Measurements from ENCODE around the gene PSG11.
"Not testable (repeated sequence)": the region's sequence is repeated elsewhere in the genome, so short reads cannot be mapped to it uniquely, and the experiment has no call there.

- TF ChIP-seq CTCF (conservative IDR thresholded peaks at IDR 0.05; ENCODE audit: low read depth, low read length); SMC3 (IDR thresholded peaks at IDR 0.05; ENCODE audit: low read depth, low read length); RFX5 (IDR thresholded peaks at IDR 0.05; ENCODE audit: low read depth, low read length); CEBPB (IDR thresholded peaks at IDR 0.05; ENCODE audit: low read depth, low read length); BHLHE40 (IDR thresholded peaks at IDR 0.05; ENCODE audit: low read depth, low read length); RAD21 (IDR thresholded peaks at IDR 0.05; ENCODE audit: low read length); MAZ (IDR thresholded peaks at IDR 0.05; ENCODE audit: borderline replicate concordance, low read depth, low read length); POLR2A (IDR thresholded peaks at IDR 0.05; ENCODE audit: low read depth, low read length); MXI1 (IDR thresholded peaks at IDR 0.05; ENCODE audit: borderline replicate concordance, low read depth, low read length); USF2 (IDR thresholded peaks at IDR 0.05; ENCODE audit: low read depth, low read length): not testable (repeated sequence)
Observed at GRCh38 chr19:42989186-42989585, 37.1 kb downstream of the PSG11 start.

Measured in IMR-90 (cell line).